Measurements from ENCODE around the gene GRIN1. TPM values are rescaled to one million over a fixed set of nuclear protein-coding genes. Genes with fewer than 3 reads are reported as not detected.

The GRIN1 gene
- total and polyA plus RNA-seq, 2 of the 13 experiments (the other 11 are each of a cell fraction or from before 2014, with no cell fraction given) = 0.13 TPM; not detected in 1

GRCh38 chr9:137129456-137130175 lies 9.3 kb upstream of the GRIN1 start:
- intact Hi-C loops (cut with micrococcal nuclease; ENCODE audit: unreplicated experiment) = no loop called here
- peak; percentile 86 for FAIRE-seq
- POLR2A ChIA-PET = interaction anchor here (0.7 to 2.4 kb wide), 21 partner anchors 8 to 243 kb away, joined by 3 to 34 read pairs (median 4); partner anchors contain the start of genes ANAPC2, GRIN1, MAN1B1 and RNF208
- TF ChIP-seq ZNF639 (CRISPR knock-in tag; conservative IDR thresholded peaks at IDR 0.05) (peak; percentile 12; the same call in 1 of the 2 replicates), ELF3 (CRISPR knock-in tag; IDR thresholded peaks at IDR 0.05) (no peak), ARID3A (IDR thresholded peaks at IDR 0.05; ENCODE audit: low read depth, low read length) (no peak), ZNF281 (CRISPR knock-in tag; IDR thresholded peaks at IDR 0.05; ENCODE audit: borderline replicate concordance) (no peak), ZNF256 (CRISPR knock-in tag; conservative IDR thresholded peaks at IDR 0.05) (peak; percentile 32; the same call in 1 of the 2 replicates), ZNF264 (CRISPR knock-in tag; IDR thresholded peaks at IDR 0.05) (0 out of 2 replicates have a peak, but pooled peaks have one; percentile 29), RNF2 (conservative IDR thresholded peaks at IDR 0.05; ENCODE audit: low read depth) (peak; percentile 56; the same call in 1 of the 2 replicates), SP5 (CRISPR knock-in tag; IDR thresholded peaks at IDR 0.05; ENCODE audit: borderline replicate concordance, low read depth) (0 out of 2 replicates have a peak, but pooled peaks have one; percentile 14), XRCC5 (optimal IDR thresholded peaks at IDR 0.05; ENCODE audit: low read length) (peak; percentile 46), MTA3 (CRISPR knock-in tag; IDR thresholded peaks at IDR 0.05) (no peak), ZNF501 (CRISPR knock-in tag; IDR thresholded peaks at IDR 0.05) (peak; percentile 78; the same call in 1 of the 2 replicates), U2AF2 (IDR thresholded peaks at IDR 0.05; ENCODE audit: low read depth, low read length) (peak; percentile 94; the same call in 1 of the 2 replicates), GATA4 (IDR thresholded peaks at IDR 0.05; ENCODE audit: borderline replicate concordance, low read depth) (0 out of 2 replicates have a peak, but pooled peaks have one; percentile 46), ZNF20 (CRISPR knock-in tag; IDR thresholded peaks at IDR 0.05) (0 out of 2 replicates have a peak, but pooled peaks have one; percentile 45)
- TF ChIP-seq, protein P1, sequence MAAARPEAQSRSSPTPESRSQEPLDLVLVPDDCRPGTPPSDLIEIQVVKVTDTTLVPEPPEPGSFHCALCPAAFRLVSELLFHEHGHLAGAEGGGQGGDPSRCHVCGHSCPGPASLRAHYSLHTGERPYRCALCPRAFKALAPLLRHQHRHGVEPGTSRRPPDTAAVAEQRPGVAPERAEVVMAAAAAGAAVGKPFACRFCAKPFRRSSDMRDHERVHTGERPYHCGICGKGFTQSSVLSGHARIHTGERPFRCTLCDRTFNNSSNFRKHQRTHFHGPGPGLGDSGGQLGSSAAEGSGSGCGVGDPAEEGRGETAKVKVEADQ (CRISPR knock-in tag; IDR thresholded peaks at IDR 0.05; ENCODE audit: borderline replicate concordance) = peak; percentile 83; the same call in 1 of the 2 replicates

More at GRCh38 chr9:137129456-137130175, 9.3 kb upstream of the GRIN1 start:
- ATAC-seq (peak; percentile 95), DNase-seq (ENCODE audit: low spot score) (peak; percentile 81)
- Histone ChIP-seq H4K20me1 (ENCODE audit: insufficient read depth, low read length) (peaks cover 5% of the 10 kb centered on the region; the same call in 1 of the 2 replicates), H3K4me1 (ENCODE audit: insufficient read depth, low read length) (peaks cover 24% of the 10 kb centered on the region), H3K79me2 (ENCODE audit: insufficient read depth, low read length) (peaks cover 19% of the 10 kb centered on the region), H3K4me3 (replicated peaks in 1 of 3; ENCODE audit: insufficient read depth in 1 of 3, low read depth in 2 of 3, low read length in 3 of 3) (peak overlapping the region; percentile 75 to 90 (median 85)), H3K27me3 (ENCODE audit: control insufficient read depth in 1 of 2, insufficient read depth in 2 of 2, low read length in 2 of 2) (no peaks in the 10 kb centered on the region), H3K9ac (ENCODE audit: insufficient read depth, low read depth, low read length) (peak overlapping the region; percentile 80), H3K27ac (ENCODE audit: extremely low read length, insufficient read depth, low read length) (peak overlapping the region; percentile 82), H3K36me3 (replicated peaks in 1 of 2; ENCODE audit: control insufficient read depth in 1 of 2, insufficient read depth in 2 of 2, low read length in 2 of 2) (no peaks in the 10 kb centered on the region), H3K4me2 (ENCODE audit: low read depth, low read length) (peak overlapping the region; percentile 98), H3K9me3 (ENCODE audit: low read length) (no peaks in the 10 kb centered on the region), H2AFZ (ENCODE audit: low read length) (no peak overlapping the region)
- CTCF ChIA-PET (ENCODE audit: low intra/inter-chr PET ratio, low total read pairs) = no interaction called here
- no CpG with 5 or more reads among the region's 86 CpGs for WGBS (ENCODE audit: low lambda C conversion rate)
- no TSS peak for BruUV-seq (replicated peaks)
- in situ Hi-C loops (cut with HindIII; ENCODE audit: extremely low pct_ligation_motif_present, low pct_unique_long_range_greater_than_20kb) = no loop called here

All from HepG2 (cell line).